ENCODE data around the gene NBAS. TPM values are rescaled to one million over a fixed set of nuclear protein-coding genes. Genes with fewer than 3 reads are reported as not detected.

Gene NBAS
- total RNA-seq, 2 donors from 2014 or later = 31.5 to 32.0 TPM

DNA sequence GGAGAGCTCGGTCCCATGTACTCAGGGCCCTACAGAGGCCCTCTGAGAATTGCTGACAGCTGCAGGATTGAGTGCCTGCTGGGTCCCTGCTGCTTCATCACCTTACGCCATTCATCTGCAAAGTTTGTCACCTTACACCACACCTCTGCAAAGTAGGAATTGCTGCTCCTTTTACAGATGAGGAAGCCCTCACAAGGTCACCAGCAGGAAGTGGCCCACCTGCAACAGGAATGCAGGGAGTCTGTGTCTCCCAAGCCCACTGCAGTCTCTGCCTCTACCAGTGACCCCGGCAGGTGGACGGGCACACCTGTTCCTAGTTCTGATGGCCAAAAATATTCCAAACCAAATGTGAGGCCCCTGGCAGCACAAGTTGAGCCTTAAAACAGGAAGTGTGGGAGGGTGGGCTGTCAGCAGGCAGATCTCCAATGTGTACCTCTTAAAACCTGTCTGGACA, 441.4 kb downstream of the NBAS start:
- H3K4me3 ChIP-seq = no peak overlapping the region
- H3K27ac ChIP-seq = no peak overlapping the region
- TF ChIP-seq, protein P1, sequence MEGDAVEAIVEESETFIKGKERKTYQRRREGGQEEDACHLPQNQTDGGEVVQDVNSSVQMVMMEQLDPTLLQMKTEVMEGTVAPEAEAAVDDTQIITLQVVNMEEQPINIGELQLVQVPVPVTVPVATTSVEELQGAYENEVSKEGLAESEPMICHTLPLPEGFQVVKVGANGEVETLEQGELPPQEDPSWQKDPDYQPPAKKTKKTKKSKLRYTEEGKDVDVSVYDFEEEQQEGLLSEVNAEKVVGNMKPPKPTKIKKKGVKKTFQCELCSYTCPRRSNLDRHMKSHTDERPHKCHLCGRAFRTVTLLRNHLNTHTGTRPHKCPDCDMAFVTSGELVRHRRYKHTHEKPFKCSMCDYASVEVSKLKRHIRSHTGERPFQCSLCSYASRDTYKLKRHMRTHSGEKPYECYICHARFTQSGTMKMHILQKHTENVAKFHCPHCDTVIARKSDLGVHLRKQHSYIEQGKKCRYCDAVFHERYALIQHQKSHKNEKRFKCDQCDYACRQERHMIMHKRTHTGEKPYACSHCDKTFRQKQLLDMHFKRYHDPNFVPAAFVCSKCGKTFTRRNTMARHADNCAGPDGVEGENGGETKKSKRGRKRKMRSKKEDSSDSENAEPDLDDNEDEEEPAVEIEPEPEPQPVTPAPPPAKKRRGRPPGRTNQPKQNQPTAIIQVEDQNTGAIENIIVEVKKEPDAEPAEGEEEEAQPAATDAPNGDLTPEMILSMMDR (IDR thresholded peaks at IDR 0.05) = no peak

GRCh38 chr2:15117409-15118050, 443.6 kb downstream of the NBAS start:
- DNase-seq (ENCODE audit: low spot score) = no peak
- H3K36me3 ChIP-seq = no peaks in the 10 kb centered on the region
- no peak overlapping the region for H3K4me3 ChIP-seq
- no peak overlapping the region for H3K27ac ChIP-seq
- H3K9me3 ChIP-seq = peaks cover 3% of the 10 kb centered on the region
- no peaks in the 10 kb centered on the region for H3K4me1 ChIP-seq (ENCODE audit: control insufficient read depth in 1 of 2, low read depth in 2 of 2)
- H3K27me3 ChIP-seq (replicated peaks; ENCODE audit: insufficient read depth) = no peaks in the 10 kb centered on the region
- TF ChIP-seq, protein P1 (IDR thresholded peaks at IDR 0.05) = no peak
- ATAC-seq (ENCODE audit: insufficient number of reproducible peaks, low FRiP score, low read depth) = no peak

More for the DNA sequence above, 441.4 kb downstream of the NBAS start:
- H3K4me1 ChIP-seq (ENCODE audit: control insufficient read depth in 1 of 2, low read depth in 2 of 2) = no peaks in the 10 kb centered on the region
- ATAC-seq (ENCODE audit: insufficient number of reproducible peaks, low FRiP score, low read depth) = no peak
- H3K9me3 ChIP-seq = no peaks in the 10 kb centered on the region
- H3K27me3 ChIP-seq (replicated peaks; ENCODE audit: insufficient read depth) = no peaks in the 10 kb centered on the region
- no peak for DNase-seq (ENCODE audit: low spot score)
- H3K36me3 ChIP-seq = no peaks in the 10 kb centered on the region

Other genes starting within 250 kb of the NBAS start
- 10 to 100 TPM; 58.3 to 61.3 TPM for gene DDX1, start 30.5 kb upstream of the NBAS start, total RNA-seq

All from thoracic aorta (tissue), 2 donors.